Measurements from ENCODE around the gene CRY1. TPM values are rescaled to one million over a fixed set of nuclear protein-coding genes. Genes with fewer than 3 reads are reported as not detected.

The CRY1 gene
- total and polyA plus RNA-seq, 9 of the 15 experiments (the other 6 are each of a cell fraction or from before 2014, with no cell fraction given): 8.7 to 33.3 (median 25.2) TPM

GRCh38 chr12:106942775-106943174, 150.6 kb downstream of the CRY1 start (continued):
- TF ChIP-seq NR2C1 (IDR thresholded peaks at IDR 0.05) (no peak), NR2C1 (tag; IDR thresholded peaks at IDR 0.05) (no peak), MTF1 (CRISPR knock-in tag; IDR thresholded peaks at IDR 0.05; ENCODE audit: borderline replicate concordance) (no peak), ZNF217 (CRISPR knock-in tag; IDR thresholded peaks at IDR 0.05) (no peak), ARID3A (IDR thresholded peaks at IDR 0.05; ENCODE audit: borderline replicate concordance, low read depth, low read length) (peak; percentile 80; the same call in 1 of the 2 replicates), NR0B1 (IDR thresholded peaks at IDR 0.05; ENCODE audit: partially characterized antibody) (no peak), ZNF699 (CRISPR knock-in tag; IDR thresholded peaks at IDR 0.05; ENCODE audit: insufficient replicate concordance) (no peak), SLC30A9 (CRISPR knock-in tag; IDR thresholded peaks at IDR 0.05) (no peak), NFIX (CRISPR knock-in tag; IDR thresholded peaks at IDR 0.05; ENCODE audit: low read depth) (no peak), CBX2 (IDR thresholded peaks at IDR 0.05; ENCODE audit: insufficient read depth, low read length, poor library complexity, severe bottlenecking) (no peak), BCL6 (CRISPR knock-in tag; IDR thresholded peaks at IDR 0.05) (no peak), SNRNP70 (optimal IDR thresholded peaks at IDR 0.05; ENCODE audit: low read depth, low read length) (no peak), BACH1 (tag; IDR thresholded peaks at IDR 0.05) (no peak), FOSL1 (tag; conservative IDR thresholded peaks at IDR 0.05) (peak; percentile 67), NRF1 (conservative IDR thresholded peaks at IDR 0.05 in 1 of 2, IDR thresholded peaks at IDR 0.05 in 1 of 2) (no peak), ZNF408 (CRISPR knock-in tag; IDR thresholded peaks at IDR 0.05; ENCODE audit: low read depth) (no peak), LEF1 (IDR thresholded peaks at IDR 0.05) (0 out of 2 replicates have a peak, but pooled peaks have one; percentile 28), SIRT6 (IDR thresholded peaks at IDR 0.05; ENCODE audit: low read depth, low read length) (no peak), NCOA4 (IDR thresholded peaks at IDR 0.05; ENCODE audit: partially characterized antibody) (no peak), ERF (CRISPR knock-in tag; IDR thresholded peaks at IDR 0.05) (no peak), BRF1 (IDR thresholded peaks at IDR 0.05; ENCODE audit: borderline replicate concordance, extremely low read depth, insufficient read length) (no peak)
- TF ChIP-seq, protein P1, sequence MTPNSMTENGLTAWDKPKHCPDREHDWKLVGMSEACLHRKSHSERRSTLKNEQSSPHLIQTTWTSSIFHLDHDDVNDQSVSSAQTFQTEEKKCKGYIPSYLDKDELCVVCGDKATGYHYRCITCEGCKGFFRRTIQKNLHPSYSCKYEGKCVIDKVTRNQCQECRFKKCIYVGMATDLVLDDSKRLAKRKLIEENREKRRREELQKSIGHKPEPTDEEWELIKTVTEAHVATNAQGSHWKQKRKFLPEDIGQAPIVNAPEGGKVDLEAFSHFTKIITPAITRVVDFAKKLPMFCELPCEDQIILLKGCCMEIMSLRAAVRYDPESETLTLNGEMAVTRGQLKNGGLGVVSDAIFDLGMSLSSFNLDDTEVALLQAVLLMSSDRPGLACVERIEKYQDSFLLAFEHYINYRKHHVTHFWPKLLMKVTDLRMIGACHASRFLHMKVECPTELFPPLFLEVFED (CRISPR knock-in tag; conservative IDR thresholded peaks at IDR 0.05): no peak
- TF ChIP-seq, protein P2, sequence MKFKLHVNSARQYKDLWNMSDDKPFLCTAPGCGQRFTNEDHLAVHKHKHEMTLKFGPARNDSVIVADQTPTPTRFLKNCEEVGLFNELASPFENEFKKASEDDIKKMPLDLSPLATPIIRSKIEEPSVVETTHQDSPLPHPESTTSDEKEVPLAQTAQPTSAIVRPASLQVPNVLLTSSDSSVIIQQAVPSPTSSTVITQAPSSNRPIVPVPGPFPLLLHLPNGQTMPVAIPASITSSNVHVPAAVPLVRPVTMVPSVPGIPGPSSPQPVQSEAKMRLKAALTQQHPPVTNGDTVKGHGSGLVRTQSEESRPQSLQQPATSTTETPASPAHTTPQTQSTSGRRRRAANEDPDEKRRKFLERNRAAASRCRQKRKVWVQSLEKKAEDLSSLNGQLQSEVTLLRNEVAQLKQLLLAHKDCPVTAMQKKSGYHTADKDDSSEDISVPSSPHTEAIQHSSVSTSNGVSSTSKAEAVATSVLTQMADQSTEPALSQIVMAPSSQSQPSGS (CRISPR knock-in tag; IDR thresholded peaks at IDR 0.05): no peak

All from K562 (cell line).